Stomach (tissue), 4 donors: ENCODE data around the gene ZNF575.

Experiments used
- EP300 ChIP-seq: sonication (generic); formaldehyde crosslinking; IDR thresholded peaks from one replicate; pipeline ENCODE4 v1.6.1; 2017; ENCODE audit warnings: antibody characterized with exemption
- POLR2A ChIP-seq, 4 donors: fragments of 450-650 bp; IDR thresholded peaks; one replicate each; pipeline ENCODE4 v1.6.1; 2016; ENCODE audit warnings: antibody characterized with exemption in 4 of 4, control low read depth in 2 of 4, mild to moderate bottlenecking in 1 of 4, moderate library complexity in 1 of 4
- POLR2AphosphoS5 ChIP-seq, 3 donors: sonication (generic); formaldehyde crosslinking; IDR thresholded peaks; one replicate each; pipeline ENCODE4 v1.6.1; 2016; ENCODE audit warnings: antibody characterized with exemption in 3 of 3
- TF ChIP-seq, protein P1 (sequence below), 7 experiments: fragments of 450-650 bp in 4 of 7; fragments of 200-600 bp in 3 of 7; sonication (generic) in 3 of 7; IDR thresholded peaks; one replicate each; pipeline ENCODE4 v1.5.1; 2016 to 2019; ENCODE audit warnings: antibody characterized with exemption in 7 of 7, control low read depth in 2 of 7, mild to moderate bottlenecking in 1 of 7

DNA sequence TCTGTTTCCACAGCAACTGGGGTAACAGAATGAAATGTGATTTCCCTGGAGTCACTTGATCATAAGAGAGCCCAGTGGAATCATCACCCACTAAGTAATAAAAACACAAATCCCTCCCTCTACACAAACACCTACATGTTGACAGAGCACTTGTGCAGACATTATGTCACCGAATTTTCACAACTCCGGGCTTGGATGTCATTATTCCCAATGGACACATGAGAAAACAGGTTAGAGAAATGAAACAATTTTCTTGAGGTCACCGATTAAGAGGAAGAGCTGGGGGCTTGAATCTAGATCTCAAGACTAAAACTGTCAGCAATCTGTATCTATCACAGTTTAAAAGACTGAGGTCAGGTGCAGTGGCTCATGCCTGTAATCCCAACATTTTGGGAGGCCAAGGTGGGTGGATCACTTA is 39.2 kb downstream of the ZNF575 start:
- TF ChIP-seq, protein P1, sequence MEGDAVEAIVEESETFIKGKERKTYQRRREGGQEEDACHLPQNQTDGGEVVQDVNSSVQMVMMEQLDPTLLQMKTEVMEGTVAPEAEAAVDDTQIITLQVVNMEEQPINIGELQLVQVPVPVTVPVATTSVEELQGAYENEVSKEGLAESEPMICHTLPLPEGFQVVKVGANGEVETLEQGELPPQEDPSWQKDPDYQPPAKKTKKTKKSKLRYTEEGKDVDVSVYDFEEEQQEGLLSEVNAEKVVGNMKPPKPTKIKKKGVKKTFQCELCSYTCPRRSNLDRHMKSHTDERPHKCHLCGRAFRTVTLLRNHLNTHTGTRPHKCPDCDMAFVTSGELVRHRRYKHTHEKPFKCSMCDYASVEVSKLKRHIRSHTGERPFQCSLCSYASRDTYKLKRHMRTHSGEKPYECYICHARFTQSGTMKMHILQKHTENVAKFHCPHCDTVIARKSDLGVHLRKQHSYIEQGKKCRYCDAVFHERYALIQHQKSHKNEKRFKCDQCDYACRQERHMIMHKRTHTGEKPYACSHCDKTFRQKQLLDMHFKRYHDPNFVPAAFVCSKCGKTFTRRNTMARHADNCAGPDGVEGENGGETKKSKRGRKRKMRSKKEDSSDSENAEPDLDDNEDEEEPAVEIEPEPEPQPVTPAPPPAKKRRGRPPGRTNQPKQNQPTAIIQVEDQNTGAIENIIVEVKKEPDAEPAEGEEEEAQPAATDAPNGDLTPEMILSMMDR (IDR thresholded peaks at IDR 0.05): no peak
- TF ChIP-seq POLR2A (IDR thresholded peaks at IDR 0.05) (no peak), POLR2AphosphoS5 (IDR thresholded peaks at IDR 0.05) (no peak), EP300 (no peak)
